CD4-positive, alpha-beta memory T cell (primary cell): Measurements from ENCODE around the gene NR1D2. TPM values are rescaled to one million over a fixed set of nuclear protein-coding genes. Genes with fewer than 3 reads are reported as not detected.
A peak's percentile ranks its signal among the peaks of the same experiment; 100 is the strongest.
"Not testable (repeated sequence)": the region's sequence is repeated elsewhere in the genome, so short reads cannot be mapped to it uniquely, and the experiment has no call there.

Experiments
- CTCF ChIA-PET: fragments of 350-600 bp; sonication (Branson Sonifier 250); formaldehyde crosslinking; loops from one replicate; lab custom pipeline; 2021; ENCODE audit warnings: inconsistent platforms; ENCODE audit not compliant: partially characterized antibody; lab: Charles Lee
- POLR2A ChIA-PET: fragments of 350-600 bp; sonication (Branson Sonifier 250); formaldehyde crosslinking; loops from one replicate; lab custom pipeline; 2021; ENCODE audit not compliant: partially characterized antibody; lab: Charles Lee
- DNase-seq, 5 donors: peaks; one replicate each; pipeline versions ENCODE4 v3.0.0 to v3.0.0-alpha.2; 2020 to 2022; ENCODE audit warnings: mixed read lengths in 1 of 5
- H3K27ac ChIP-seq: one replicate; pipeline ENCODE4 v1.7.0; 2013; ENCODE audit warnings: low read depth, low read length
- H3K27me3 ChIP-seq: 2 replicates; pipeline ENCODE4 v1.7.0; 2013; ENCODE audit warnings: mild to moderate bottlenecking, low read length, moderate library complexity; ENCODE audit not compliant: insufficient read depth
- H3K36me3 ChIP-seq: 2 replicates; pipeline ENCODE4 v1.7.0; 2013; ENCODE audit warnings: mild to moderate bottlenecking, low read length, moderate library complexity; ENCODE audit not compliant: insufficient read depth
- H3K4me1 ChIP-seq: 2 replicates; pipeline ENCODE4 v1.7.0; 2013; ENCODE audit warnings: mild to moderate bottlenecking, low read length, moderate library complexity; ENCODE audit not compliant: insufficient read depth
- H3K4me3 ChIP-seq, 2 donors: one replicate each; pipeline ENCODE4 v1.7.0; 2013; ENCODE audit warnings: low read length in 2 of 2, mild to moderate bottlenecking in 1 of 2
- H3K9me3 ChIP-seq, 2 donors: one replicate each; pipeline ENCODE4 v1.7.0; 2013; ENCODE audit warnings: low read length in 2 of 2, control low read depth in 1 of 2; ENCODE audit not compliant: control insufficient read depth in 1 of 2
- H3K27ac Mint-ChIP-seq, 7 donors: one replicate each; pipeline ENCODE4 v1.8.0; 2020 to 2021; ENCODE audit warnings: mixed read lengths in 7 of 7, mild to moderate bottlenecking in 6 of 7, inconsistent platforms in 3 of 7, moderate library complexity in 3 of 7
- H3K27me3 Mint-ChIP-seq, 2 donors: one replicate each; pipeline ENCODE4 v1.8.0; 2020 to 2021; ENCODE audit warnings: mixed read lengths in 2 of 2
- H3K36me3 Mint-ChIP-seq, 2 donors: one replicate each; pipeline ENCODE4 v1.8.0; 2020 to 2021; ENCODE audit warnings: mixed read lengths in 2 of 2, inconsistent platforms in 1 of 2, mild to moderate bottlenecking in 1 of 2
- H3K4me1 Mint-ChIP-seq, 4 donors: one replicate each; pipeline ENCODE4 v1.8.0; 2020 to 2021; ENCODE audit warnings: mixed read lengths in 4 of 4, mild to moderate bottlenecking in 1 of 4
- H3K4me3 Mint-ChIP-seq, 8 donors: one replicate each; pipeline ENCODE4 v1.8.0; 2020 to 2021; ENCODE audit warnings: mixed read lengths in 8 of 8, mild to moderate bottlenecking in 7 of 8, moderate library complexity in 6 of 8, inconsistent platforms in 3 of 8
- H3K9me3 Mint-ChIP-seq, 8 donors: one replicate each; pipeline ENCODE4 v1.8.0; 2020 to 2021; ENCODE audit warnings: mixed read lengths in 8 of 8, mild to moderate bottlenecking in 5 of 8, inconsistent platforms in 3 of 8, moderate library complexity in 1 of 8
- intact Hi-C: fragments of 100-400 bp; cut with micrococcal nuclease; formaldehyde crosslinking; loops from one replicate; pipeline ENCODE4 v1.15.1; 2023
- polyA plus RNA-seq, 2 donors: library from polyadenylated mRNA; unstranded; fragments of 300-500 nt; fragmentation: Illumina TruSeq; gene quantifications; one replicate each; pipeline ENCODE4 v1.2.3, GENCODE V29; 2021
- total RNA-seq, 2 experiments: library from RNA; stranded (reverse); gene quantifications; one replicate each; pipeline ENCODE4 v1.2.3, GENCODE V29; 2021

NR1D2 gene
- total and polyA plus RNA-seq, 4 experiments from 2014 or later = 28.1 to 70.5 (median 65.2) TPM

GRCh38 chr3:23918331-23918730, 26.8 kb upstream of the NR1D2 start:
- intact Hi-C loops = loop anchor here (10.0 kb wide), 1 partner anchor 1746 kb away; the partner anchor contains the start of gene TOP2B
- H3K4me1 Mint-ChIP-seq = peaks cover 26 to 66% (median 39%) of the 10 kb centered on the region in 4 donors
- H3K4me3 ChIP-seq = peak overlapping the region; percentile 89 to 90
- not testable (repeated sequence) for H3K27me3 Mint-ChIP-seq, H3K27me3 ChIP-seq, DNase-seq, H3K9me3 Mint-ChIP-seq, H3K9me3 ChIP-seq
- peaks cover 23% of the 10 kb centered on the region for H3K36me3 ChIP-seq
- POLR2A ChIA-PET = interaction anchor here (1.0 to 4.9 kb wide), 8 partner anchors 9 to 108 kb away, joined by 3 to 142 read pairs (median 10); partner anchors contain the start of gene NR1D2
- H3K4me1 ChIP-seq = peaks cover 37% of the 10 kb centered on the region
- CTCF ChIA-PET = interaction anchor here (1.1 to 1.3 kb wide), 2 partner anchors 20 to 28 kb away, joined by 3 to 4 read pairs; no protein-coding TSS in a partner anchor
- peak overlapping the region; percentile 98 to 99 (median 99) for H3K4me3 Mint-ChIP-seq
- peak overlapping the region; percentile 92 to 100 (median 98) for H3K27ac Mint-ChIP-seq
- H3K27ac ChIP-seq = peak overlapping the region; percentile 94
- H3K36me3 Mint-ChIP-seq = peaks cover 29 to 54% of the 10 kb centered on the region in 2 donors

- H3K4me1 ChIP-seq = peaks cover 36% of the 10 kb centered on the region
- no peak overlapping the region for H3K4me3 ChIP-seq
- ChIA-PET CTCF (interaction anchor here (1.3 kb wide), 1 partner anchor 29 kb away, joined by 4 read pairs; no protein-coding TSS in a partner anchor), POLR2A (interaction anchor here (0.7 to 4.9 kb wide), 2 partner anchors 28 to 113 kb away, joined by 3 to 142 read pairs; partner anchors contain the start of gene NR1D2)
- intact Hi-C loops = loop anchor here (10.0 kb wide), 1 partner anchor 1745 kb away; the partner anchor contains the start of gene TOP2B
- no peaks in the 10 kb centered on the region for H3K9me3 ChIP-seq
- no peak for DNase-seq
- H3K27ac ChIP-seq = no peak overlapping the region
- H3K36me3 ChIP-seq = peaks cover 23% of the 10 kb centered on the region
- Mint-ChIP-seq H3K36me3 (peaks cover 29 to 58% of the 10 kb centered on the region in 2 donors), H3K27me3 (peaks cover 0 to 4% of the 10 kb centered on the region in 2 donors), H3K4me3 (peak overlapping the region in 1 of 8 donors; percentile 99), H3K4me1 (peaks cover 23 to 64% (median 38%) of the 10 kb centered on the region in 4 donors), H3K27ac (peak overlapping the region in 5 of 7 donors; percentile 16 to 100 (median 48)), H3K9me3 (no peaks in the 10 kb centered on the region)
- H3K27me3 ChIP-seq = no peaks in the 10 kb centered on the region
Observed at GRCh38 chr3:23919628-23920027, 25.5 kb upstream of the NR1D2 start.

- intact Hi-C loops = no loop called here
- peak overlapping the region in 6 of 7 donors; percentile 2 to 100 (median 80) for H3K27ac Mint-ChIP-seq
Observed at GRCh38 chr3:23920151-23920655, 24.9 kb upstream of the NR1D2 start.

GRCh38 chr3:23921052-23921511, 24.0 kb upstream of the NR1D2 start:
- intact Hi-C loops = no loop called here
- no peaks in the 10 kb centered on the region for H3K9me3 ChIP-seq
- peaks cover 29 to 58% of the 10 kb centered on the region in 2 donors for H3K36me3 Mint-ChIP-seq
- H3K27ac Mint-ChIP-seq = peak overlapping the region in 3 of 7 donors; percentile 2 to 100 (median 13)
- no peaks in the 10 kb centered on the region for H3K27me3 Mint-ChIP-seq
- no peaks in the 10 kb centered on the region for H3K27me3 ChIP-seq
- ChIA-PET POLR2A (interaction anchor here (1.4 kb wide), 1 partner anchor 23 kb away, joined by 4 read pairs; no protein-coding TSS in a partner anchor), CTCF (no interaction called here)
- no peak overlapping the region for H3K4me3 ChIP-seq
- peak overlapping the region in 1 of 8 donors; percentile 12 for H3K4me3 Mint-ChIP-seq
- H3K36me3 ChIP-seq = peaks cover 23% of the 10 kb centered on the region
- peaks cover 26% of the 10 kb centered on the region for H3K4me1 ChIP-seq
- no peak overlapping the region for H3K27ac ChIP-seq
- peaks cover 13 to 50% (median 29%) of the 10 kb centered on the region in 4 donors for H3K4me1 Mint-ChIP-seq
- no peaks in the 10 kb centered on the region for H3K9me3 Mint-ChIP-seq
- DNase-seq = no peak

More at GRCh38 chr3:23920151-23920655, 24.9 kb upstream of the NR1D2 start:
- Histone ChIP-seq H3K4me3 (no peak overlapping the region), H3K36me3 (peaks cover 23% of the 10 kb centered on the region), H3K27me3 (no peaks in the 10 kb centered on the region), H3K27ac (no peak overlapping the region), H3K4me1 (peaks cover 32% of the 10 kb centered on the region), H3K9me3 (no peaks in the 10 kb centered on the region)
- H3K36me3 Mint-ChIP-seq = peaks cover 29 to 58% of the 10 kb centered on the region in 2 donors
- ChIA-PET CTCF (no interaction called here), POLR2A (interaction anchor here (4.9 kb wide), 1 partner anchor 27 kb away, joined by 142 read pairs; the partner anchor contains the start of gene NR1D2)
- H3K27me3 Mint-ChIP-seq = peaks cover 0 to 4% of the 10 kb centered on the region in 2 donors
- H3K4me3 Mint-ChIP-seq = peak overlapping the region in 2 of 8 donors; percentile 5 to 70
- peaks cover 19 to 58% (median 37%) of the 10 kb centered on the region in 4 donors for H3K4me1 Mint-ChIP-seq
- no peaks in the 10 kb centered on the region for H3K9me3 Mint-ChIP-seq
- no peak for DNase-seq

GRCh38 chr3:23923786-23924185, 21.3 kb upstream of the NR1D2 start:
- no peaks in the 10 kb centered on the region for H3K9me3 ChIP-seq
- Mint-ChIP-seq H3K27ac (no peak overlapping the region), H3K9me3 (no peaks in the 10 kb centered on the region), H3K36me3 (peaks cover 15 to 36% of the 10 kb centered on the region in 2 donors), H3K4me1 (peaks cover 6 to 22% (median 14%) of the 10 kb centered on the region in 4 donors), H3K4me3 (no peak overlapping the region), H3K27me3 (no peaks in the 10 kb centered on the region)
- H3K27me3 ChIP-seq = no peaks in the 10 kb centered on the region
- no peak overlapping the region for H3K27ac ChIP-seq
- H3K4me3 ChIP-seq = no peak overlapping the region
- H3K4me1 ChIP-seq = peaks cover 11% of the 10 kb centered on the region
- POLR2A ChIA-PET = no interaction called here
- no peak for DNase-seq
- peaks cover 14% of the 10 kb centered on the region for H3K36me3 ChIP-seq
- CTCF ChIA-PET = interaction anchor here (1.3 to 1.9 kb wide), 2 partner anchors 16 to 40 kb away, joined by 4 read pairs; no protein-coding TSS in a partner anchor
- intact Hi-C loops = no loop called here

GRCh38 chr3:23926246-23926645, 18.8 kb upstream of the NR1D2 start:
- Mint-ChIP-seq H3K27ac (no peak overlapping the region), H3K4me3 (peak overlapping the region in 1 of 8 donors; percentile 21), H3K9me3 (no peaks in the 10 kb centered on the region), H3K27me3 (no peaks in the 10 kb centered on the region), H3K36me3 (peaks cover 0 to 11% of the 10 kb centered on the region in 2 donors), H3K4me1 (peaks cover 0 to 1% (median 0%) of the 10 kb centered on the region in 4 donors)
- Histone ChIP-seq H3K4me1 (no peaks in the 10 kb centered on the region), H3K9me3 (no peaks in the 10 kb centered on the region), H3K27ac (no peak overlapping the region), H3K36me3 (no peaks in the 10 kb centered on the region), H3K27me3 (no peaks in the 10 kb centered on the region), H3K4me3 (no peak overlapping the region)
- CTCF ChIA-PET = no interaction called here
- intact Hi-C loops = no loop called here
- DNase-seq = no peak
- POLR2A ChIA-PET = interaction anchor here (2.6 kb wide), 1 partner anchor 9 kb away, joined by 11 read pairs; the partner anchor contains the start of genes NKIRAS1 and RPL15

GRCh38 chr3:23926736-23927135, 18.4 kb upstream of the NR1D2 start:
- H3K9me3 Mint-ChIP-seq = no peaks in the 10 kb centered on the region
- no peak overlapping the region for H3K4me3 ChIP-seq
- H3K9me3 ChIP-seq = no peaks in the 10 kb centered on the region
- H3K27ac ChIP-seq = no peak overlapping the region
- H3K4me1 Mint-ChIP-seq = no peaks in the 10 kb centered on the region
- H3K27me3 Mint-ChIP-seq = peaks cover 0 to 1% of the 10 kb centered on the region in 2 donors
- H3K27ac Mint-ChIP-seq = no peak overlapping the region
- no peaks in the 10 kb centered on the region for H3K36me3 ChIP-seq
- peaks cover 0 to 8% of the 10 kb centered on the region in 2 donors for H3K36me3 Mint-ChIP-seq
- H3K4me1 ChIP-seq = no peaks in the 10 kb centered on the region
- H3K27me3 ChIP-seq = no peaks in the 10 kb centered on the region
- CTCF ChIA-PET = no interaction called here
- intact Hi-C loops = no loop called here
- no peak for DNase-seq
- no peak overlapping the region for H3K4me3 Mint-ChIP-seq
- POLR2A ChIA-PET = interaction anchor here (2.6 kb wide), 1 partner anchor 9 kb away, joined by 11 read pairs; the partner anchor contains the start of genes NKIRAS1 and RPL15
